Ramos (cell line): Measurements from ENCODE around the gene CAMSAP1.

ENCODE experiments used
- in situ Hi-C: fragments of 300-500 bp; cut with MboI; formaldehyde crosslinking; loops from one replicate; pipeline ENCODE4 v1.14.3; 2022; ENCODE audit warnings: low sequenced_read_pairs; ENCODE audit not compliant: unreplicated experiment

CAMSAP1 gene

DNA sequence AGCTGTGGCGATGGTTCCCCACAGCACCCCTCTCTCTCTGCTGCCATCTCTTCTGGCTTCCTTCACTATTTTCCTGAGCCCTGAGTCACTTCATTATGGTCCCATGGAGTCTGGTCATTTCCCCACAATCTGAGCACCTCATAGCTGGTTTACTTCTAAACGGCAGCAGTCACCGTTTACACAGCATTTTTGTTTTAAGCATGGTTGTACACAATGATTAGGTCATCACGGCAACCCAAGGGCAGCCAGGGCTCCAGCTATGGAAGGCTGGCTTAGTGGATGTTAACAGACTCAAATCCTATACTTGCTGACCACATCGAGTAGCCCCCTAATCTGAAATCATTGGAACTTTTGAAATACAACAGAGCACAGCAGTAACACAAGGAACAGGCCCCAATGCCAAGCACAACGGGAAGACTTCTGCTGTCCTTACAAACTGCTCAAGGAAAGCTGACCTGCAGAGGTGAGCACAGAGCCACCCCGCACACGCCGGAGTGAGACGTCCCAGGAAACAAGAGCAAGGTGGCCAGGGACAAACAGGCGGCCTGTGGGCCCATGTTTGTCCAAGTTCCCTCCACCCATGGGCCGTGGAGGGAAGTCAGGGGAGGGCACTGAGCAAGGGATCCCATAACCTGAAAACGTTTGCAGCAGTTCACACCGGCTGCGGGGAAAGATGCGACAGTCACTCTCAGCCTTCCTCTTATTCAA, 22.9 kb downstream of the CAMSAP1 start:
- in situ Hi-C loops: no loop called here

- in situ Hi-C loops: no loop called here
These were observed 23.8 kb downstream of the CAMSAP1 start for GRCh38 chr9:135883410-135884089.

GRCh38 chr9:135882011-135882410, 25.3 kb downstream of the CAMSAP1 start:
- in situ Hi-C loops: no loop called here

DNA sequence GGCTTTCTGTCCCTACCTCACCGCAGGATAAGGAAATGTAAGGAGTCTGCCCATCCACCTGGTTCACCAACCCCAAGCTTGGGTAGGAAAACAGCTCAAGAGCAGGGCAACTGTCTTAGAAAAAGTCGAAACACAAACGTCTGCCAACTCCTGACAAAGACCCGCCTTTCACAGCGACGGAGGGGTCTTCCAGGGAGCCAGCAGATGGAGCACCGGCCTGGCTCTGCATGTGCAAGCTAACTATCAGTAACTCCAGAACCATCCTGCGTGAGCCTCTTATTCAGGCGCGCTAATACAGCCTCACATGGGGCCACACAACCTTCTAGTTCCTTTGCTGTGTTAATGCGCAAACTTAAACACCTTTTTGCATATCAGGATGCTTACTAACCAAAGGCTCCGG, 26.9 kb downstream of the CAMSAP1 start:
- in situ Hi-C loops: no loop called here

GRCh38 chr9:135879619-135880018, 27.7 kb downstream of the CAMSAP1 start:
- in situ Hi-C loops: no loop called here

GRCh38 chr9:135879237-135879601, 28.1 kb downstream of the CAMSAP1 start:
- in situ Hi-C loops: no loop called here

GRCh38 chr9:135878528-135879236, 28.7 kb downstream of the CAMSAP1 start:
- in situ Hi-C loops: no loop called here

- in situ Hi-C loops: no loop called here
These were observed 29.4 kb downstream of the CAMSAP1 start for GRCh38 chr9:135877791-135878527.

- in situ Hi-C loops: no loop called here
These were observed 30.4 kb downstream of the CAMSAP1 start for GRCh38 chr9:135876936-135877335.

DNA sequence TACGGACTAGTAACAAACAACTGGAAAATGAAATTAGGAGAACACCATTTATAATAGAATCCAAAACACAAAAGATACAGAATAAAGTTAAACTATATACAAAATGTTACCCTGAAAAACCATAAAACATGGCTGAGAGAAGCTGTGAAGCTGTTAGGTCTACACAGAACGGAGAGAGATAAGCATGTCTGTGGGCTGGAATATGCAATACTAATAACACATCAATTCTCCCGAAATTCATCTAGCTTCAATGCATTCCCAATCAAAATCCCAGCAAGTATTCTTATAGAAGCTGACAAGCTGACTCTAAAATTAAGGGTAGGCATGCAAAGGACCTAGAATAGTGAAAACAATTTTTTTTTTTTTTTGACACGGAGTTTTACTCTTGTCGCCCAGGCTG, 32.5 kb downstream of the CAMSAP1 start:
- in situ Hi-C loops: no loop called here

DNA sequence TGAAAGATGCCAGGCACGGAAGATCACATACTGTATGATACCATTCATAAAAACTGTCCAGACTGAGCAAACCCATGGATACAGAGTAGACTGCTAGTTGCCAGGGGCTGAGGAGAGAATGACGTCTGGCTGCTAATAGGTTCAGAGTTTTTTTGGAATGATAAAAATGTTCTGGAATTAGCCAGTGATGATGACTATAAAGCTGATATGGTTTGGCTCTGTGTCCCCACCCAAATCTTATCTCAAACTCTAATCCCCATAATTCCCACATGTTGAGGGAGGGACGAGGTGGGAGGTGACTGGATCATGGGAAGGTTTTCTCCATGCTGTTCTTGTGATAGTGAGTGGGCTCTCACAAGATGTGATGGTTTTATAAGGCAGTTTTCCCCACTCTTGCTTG, 37.4 kb downstream of the CAMSAP1 start:
- in situ Hi-C loops: no loop called here

DNA sequence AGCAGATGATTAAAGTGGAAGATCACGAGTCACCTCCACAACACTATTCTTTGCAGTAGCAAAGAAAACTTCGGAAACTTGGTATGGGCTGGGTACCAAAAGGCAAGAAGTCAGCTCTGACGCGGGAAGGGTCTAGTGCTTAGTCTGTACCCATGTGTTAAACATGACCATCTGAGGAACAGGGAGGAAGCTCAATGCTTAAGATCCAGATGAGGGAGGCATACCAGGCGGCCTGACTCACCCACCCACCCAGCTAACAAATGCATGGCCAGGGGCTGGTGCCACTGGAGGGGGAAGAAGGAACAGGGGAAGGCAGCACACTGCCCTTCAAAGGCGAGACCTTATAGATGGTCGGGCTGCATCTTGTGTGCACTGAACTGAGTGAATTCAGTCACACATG, 41.8 kb downstream of the CAMSAP1 start:
- in situ Hi-C loops: no loop called here

DNA sequence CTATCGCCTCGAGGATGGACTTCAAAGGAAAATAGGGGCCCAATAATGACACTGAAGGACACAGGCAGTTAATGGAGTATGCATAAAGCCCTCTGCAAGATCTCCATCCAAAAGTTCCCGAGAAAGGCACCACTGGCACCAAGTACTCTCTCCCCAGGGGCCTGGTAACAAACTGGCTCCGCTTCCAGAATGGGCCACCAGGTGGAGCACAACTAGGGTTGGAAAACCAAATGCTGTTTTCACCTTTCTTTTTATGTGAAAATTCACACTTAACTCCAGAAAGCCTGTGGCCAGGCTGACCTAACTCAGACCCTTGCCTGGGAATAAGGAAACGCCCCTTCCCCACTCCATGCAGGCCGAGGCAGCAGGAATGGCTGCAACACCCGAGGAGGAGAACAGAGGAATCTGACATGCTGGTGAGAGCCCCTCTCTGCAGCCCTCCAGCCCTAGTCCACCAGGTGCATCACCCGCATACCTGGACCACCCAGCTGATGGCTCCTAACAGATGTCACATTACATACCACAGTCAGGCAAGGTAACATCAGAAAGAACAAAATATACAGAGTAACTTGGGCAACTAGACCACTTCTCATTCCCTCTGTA, 42.8 kb downstream of the CAMSAP1 start:
- in situ Hi-C loops: no loop called here

DNA sequence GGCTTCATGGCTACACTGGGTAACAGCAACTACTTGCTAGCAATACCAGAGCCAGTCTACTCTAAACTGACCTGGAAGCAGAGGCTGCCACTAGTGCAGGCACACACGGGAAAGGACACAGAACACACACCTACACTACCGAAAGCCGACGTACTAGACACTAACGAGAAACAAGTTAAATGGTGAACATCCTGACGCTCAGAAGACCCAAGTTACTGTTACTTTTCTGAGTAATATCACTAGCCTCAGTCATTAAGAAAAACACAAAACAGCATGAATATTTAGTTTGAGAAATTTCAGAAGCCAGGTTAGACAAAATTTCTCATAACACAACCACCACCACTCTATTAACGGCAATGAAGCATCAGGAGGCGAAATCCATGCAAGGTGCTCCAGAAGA, 44.5 kb downstream of the CAMSAP1 start:
- in situ Hi-C loops: no loop called here

DNA sequence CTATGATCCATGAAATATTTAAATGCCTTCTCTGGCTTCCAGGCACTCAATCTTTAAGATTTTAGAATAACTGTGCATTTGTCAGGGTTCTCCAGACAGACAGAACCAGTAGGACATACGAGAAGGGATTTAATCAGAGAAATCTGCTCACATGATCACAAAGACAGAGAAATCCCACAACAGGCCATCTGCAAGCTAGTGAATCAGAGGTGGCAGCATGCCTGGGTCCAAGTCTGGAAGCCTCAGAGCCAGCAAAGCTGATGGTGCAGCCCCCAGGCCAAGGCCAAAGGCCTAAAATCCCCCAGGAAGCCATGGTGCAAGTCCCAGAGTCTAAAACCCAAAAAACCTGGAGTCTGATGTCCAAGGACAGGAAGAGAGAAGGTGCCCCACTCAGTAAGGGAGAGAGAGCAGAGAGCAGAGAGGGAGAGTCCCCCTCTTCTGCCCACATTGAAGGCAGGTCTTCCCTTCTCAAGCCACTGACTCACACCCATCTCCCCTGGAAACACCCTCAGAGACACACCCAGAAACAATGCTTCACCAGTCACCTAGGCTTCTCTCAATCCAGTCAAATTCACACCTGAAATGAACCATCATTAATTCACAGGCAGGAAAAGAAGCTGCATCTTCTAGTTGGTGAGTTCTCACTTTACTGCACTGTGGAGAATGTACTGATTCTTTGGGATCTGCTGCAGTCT, 48.7 kb downstream of the CAMSAP1 start:
- in situ Hi-C loops: no loop called here

DNA sequence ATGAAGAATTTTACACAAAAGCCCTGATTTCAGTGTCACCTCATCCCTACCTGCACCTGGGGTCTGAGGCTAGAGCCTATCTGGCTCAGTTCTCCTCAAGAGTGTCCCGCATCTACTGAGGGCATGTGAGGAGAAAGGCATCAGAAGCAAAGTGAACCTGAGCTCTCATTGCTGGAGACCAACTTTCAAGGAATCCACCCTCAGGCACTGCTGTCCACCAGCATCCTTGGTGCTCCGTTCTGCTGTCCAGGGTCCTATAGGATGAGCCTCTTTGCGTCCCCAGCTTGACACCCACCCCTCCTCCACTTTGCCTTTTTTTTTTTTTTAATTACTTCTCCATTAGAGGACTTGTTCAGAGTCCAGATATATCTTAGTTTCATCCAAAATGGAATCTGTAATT, 49.5 kb downstream of the CAMSAP1 start:
- in situ Hi-C loops: no loop called here

GRCh38 chr9:135857371-135857786, 50.0 kb downstream of the CAMSAP1 start:
- in situ Hi-C loops: no loop called here

DNA sequence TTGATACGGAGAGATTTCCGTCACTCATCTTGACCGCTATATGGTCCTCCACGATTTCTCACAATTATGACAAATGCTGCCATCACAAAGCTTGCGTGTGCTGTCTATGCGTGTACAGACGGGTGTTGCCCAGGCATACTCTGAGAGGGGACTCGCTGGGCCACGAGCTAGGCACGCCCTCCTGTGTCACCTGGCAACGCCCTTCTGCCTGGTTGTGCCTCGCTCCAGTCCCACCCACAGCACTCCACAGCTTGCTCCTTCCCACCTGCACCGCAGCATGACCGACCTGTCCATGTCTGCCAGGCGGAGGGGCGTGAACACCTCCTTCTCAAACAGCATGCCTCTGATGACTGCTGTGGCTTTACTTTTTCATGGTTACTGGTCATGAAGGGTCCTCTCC, 55.6 kb downstream of the CAMSAP1 start:
- in situ Hi-C loops: no loop called here

GRCh38 chr9:135850737-135851136, 56.6 kb downstream of the CAMSAP1 start:
- in situ Hi-C loops: no loop called here

- in situ Hi-C loops: no loop called here
These were observed 58.2 kb downstream of the CAMSAP1 start for GRCh38 chr9:135849181-135849580.
